Measurements from ENCODE around the gene ZC3H10. TPM values are rescaled to one million over a fixed set of nuclear protein-coding genes. Genes with fewer than 3 reads are reported as not detected.

Gene ZC3H10
- total RNA-seq, 4 donors from 2014 or later, result 2.1 to 5.6 (median 3.4) TPM

DNA sequence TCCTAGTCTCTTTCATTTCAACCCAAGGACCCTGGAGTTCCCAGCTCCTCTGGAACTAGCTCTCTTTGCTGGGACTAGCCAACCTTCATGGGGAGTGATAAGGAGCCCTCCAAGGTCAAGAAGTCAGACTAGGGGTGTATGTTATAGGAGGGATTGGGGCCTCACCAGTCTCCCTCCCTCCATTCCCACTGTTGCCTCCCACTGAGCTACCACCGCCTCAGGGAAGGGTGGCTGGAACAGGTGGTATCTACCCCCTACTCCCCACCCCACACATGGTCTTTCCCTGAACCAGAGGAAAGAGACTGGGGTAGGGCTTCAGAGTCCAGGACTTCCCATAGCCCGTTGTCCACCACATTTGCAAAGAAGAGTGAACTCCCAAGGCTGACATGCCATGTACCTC lies 35.7 kb upstream of the ZC3H10 start:
- TF ChIP-seq, protein P1, sequence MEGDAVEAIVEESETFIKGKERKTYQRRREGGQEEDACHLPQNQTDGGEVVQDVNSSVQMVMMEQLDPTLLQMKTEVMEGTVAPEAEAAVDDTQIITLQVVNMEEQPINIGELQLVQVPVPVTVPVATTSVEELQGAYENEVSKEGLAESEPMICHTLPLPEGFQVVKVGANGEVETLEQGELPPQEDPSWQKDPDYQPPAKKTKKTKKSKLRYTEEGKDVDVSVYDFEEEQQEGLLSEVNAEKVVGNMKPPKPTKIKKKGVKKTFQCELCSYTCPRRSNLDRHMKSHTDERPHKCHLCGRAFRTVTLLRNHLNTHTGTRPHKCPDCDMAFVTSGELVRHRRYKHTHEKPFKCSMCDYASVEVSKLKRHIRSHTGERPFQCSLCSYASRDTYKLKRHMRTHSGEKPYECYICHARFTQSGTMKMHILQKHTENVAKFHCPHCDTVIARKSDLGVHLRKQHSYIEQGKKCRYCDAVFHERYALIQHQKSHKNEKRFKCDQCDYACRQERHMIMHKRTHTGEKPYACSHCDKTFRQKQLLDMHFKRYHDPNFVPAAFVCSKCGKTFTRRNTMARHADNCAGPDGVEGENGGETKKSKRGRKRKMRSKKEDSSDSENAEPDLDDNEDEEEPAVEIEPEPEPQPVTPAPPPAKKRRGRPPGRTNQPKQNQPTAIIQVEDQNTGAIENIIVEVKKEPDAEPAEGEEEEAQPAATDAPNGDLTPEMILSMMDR (IDR thresholded peaks at IDR 0.05), result no peak
- TF ChIP-seq POLR2A (IDR thresholded peaks at IDR 0.05) (no peak), EP300 (IDR thresholded peaks at IDR 0.05) (no peak), POLR2AphosphoS5 (IDR thresholded peaks at IDR 0.05) (no peak)
- Histone ChIP-seq H3K27me3 (no peaks in the 10 kb centered on the region), H3K36me3 (peaks cover 4% of the 10 kb centered on the region), H3K27ac (peak overlapping the region; percentile 95), H3K4me3 (peak overlapping the region; percentile 79), H3K9me3 (no peaks in the 10 kb centered on the region), H3K4me1 (peaks cover 42% of the 10 kb centered on the region)
- no peak for DNase-seq (ENCODE audit: low spot score in 2 of 2)
- WGBS, result 95% methylated on average over 2 of the region's 2 CpGs

DNA sequence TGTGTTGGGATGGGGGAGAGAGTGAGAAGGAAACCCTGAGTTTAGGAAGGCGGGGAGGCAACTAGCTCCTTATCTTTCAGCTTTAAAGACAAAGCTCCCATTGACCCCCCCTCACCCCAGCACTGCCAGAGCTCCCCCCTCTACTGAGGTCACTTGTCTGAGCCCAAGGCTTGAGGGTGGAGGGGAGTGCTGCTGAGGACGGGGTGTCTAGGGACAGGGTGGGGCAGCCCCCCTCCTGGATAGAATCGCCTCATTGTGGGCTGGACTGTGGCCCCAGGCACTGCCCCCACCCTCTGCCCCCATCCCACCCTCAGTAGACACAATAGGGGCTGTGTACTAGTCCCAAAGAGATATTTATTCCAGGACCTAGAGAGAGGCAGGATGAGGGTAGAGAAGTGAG lies 35.1 kb upstream of the ZC3H10 start:
- no peaks in the 10 kb centered on the region for H3K27me3 ChIP-seq
- peaks cover 44% of the 10 kb centered on the region for H3K4me1 ChIP-seq
- no peak for DNase-seq (ENCODE audit: low spot score in 2 of 2)
- WGBS, result 52% methylated on average over 3 of the region's 3 CpGs
- no peaks in the 10 kb centered on the region for H3K9me3 ChIP-seq
- H3K4me3 ChIP-seq, result no peak overlapping the region
- no peak for TF ChIP-seq POLR2AphosphoS5 (IDR thresholded peaks at IDR 0.05)
- TF ChIP-seq POLR2A (IDR thresholded peaks at IDR 0.05), result no peak
- H3K36me3 ChIP-seq, result peaks cover 4% of the 10 kb centered on the region
- no peak overlapping the region for H3K27ac ChIP-seq

DNA sequence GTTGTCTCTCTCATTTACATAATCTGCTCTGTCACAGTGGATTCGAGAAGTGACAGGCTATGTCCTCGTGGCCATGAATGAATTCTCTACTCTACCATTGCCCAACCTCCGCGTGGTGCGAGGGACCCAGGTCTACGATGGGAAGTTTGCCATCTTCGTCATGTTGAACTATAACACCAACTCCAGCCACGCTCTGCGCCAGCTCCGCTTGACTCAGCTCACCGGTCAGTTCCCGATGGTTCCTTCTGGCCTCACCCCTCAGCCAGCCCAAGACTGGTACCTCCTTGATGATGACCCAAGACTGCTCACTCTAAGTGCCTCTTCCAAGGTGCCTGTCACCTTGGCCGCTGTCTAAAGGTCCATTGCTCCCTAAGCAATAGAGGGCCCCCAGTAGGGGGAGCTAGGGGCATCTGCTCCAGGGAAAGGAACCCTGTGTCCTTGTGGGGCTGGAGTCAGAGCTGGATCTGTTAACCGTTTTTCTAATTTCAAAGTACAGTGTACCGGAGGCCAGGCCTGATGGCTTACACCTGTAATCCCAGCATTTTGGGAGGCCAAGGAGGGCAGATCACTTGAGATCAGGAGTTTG lies 33.0 kb upstream of the ZC3H10 start:
- no peaks in the 10 kb centered on the region for H3K27me3 ChIP-seq
- no peak for TF ChIP-seq POLR2A (IDR thresholded peaks at IDR 0.05)
- TF ChIP-seq EP300 (IDR thresholded peaks at IDR 0.05), result no peak
- TF ChIP-seq, protein P1 (IDR thresholded peaks at IDR 0.05), result no peak
- no peak for TF ChIP-seq POLR2AphosphoS5 (IDR thresholded peaks at IDR 0.05)
- 91% methylated on average over 15 of the region's 15 CpGs for WGBS
- peaks cover 33% of the 10 kb centered on the region for H3K4me1 ChIP-seq
- H3K4me3 ChIP-seq, result no peak overlapping the region
- H3K27ac ChIP-seq, result no peak overlapping the region
- H3K9me3 ChIP-seq, result no peaks in the 10 kb centered on the region
- peaks cover 14% of the 10 kb centered on the region for H3K36me3 ChIP-seq
- no peak for DNase-seq (ENCODE audit: low spot score in 2 of 2)

DNA sequence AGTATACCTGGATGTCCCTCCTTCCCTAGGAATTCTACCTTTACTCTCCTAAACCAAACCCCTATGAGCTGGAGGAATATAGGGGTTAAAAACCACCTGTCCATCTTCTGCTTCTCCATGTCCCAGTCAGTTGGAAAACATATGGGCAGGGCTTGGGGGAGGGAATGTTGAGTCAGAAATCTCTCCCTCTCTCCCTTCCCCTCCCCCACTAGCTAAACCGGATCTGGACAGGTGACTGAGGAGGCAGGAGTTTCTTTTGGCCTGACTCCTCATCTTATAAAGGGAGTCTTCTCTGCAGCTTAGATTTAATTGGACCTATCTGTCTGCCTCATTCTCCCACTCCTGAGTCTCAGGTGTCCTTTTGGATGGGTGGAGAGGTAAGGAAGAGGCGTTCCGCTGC lies 32.0 kb upstream of the ZC3H10 start:
- Histone ChIP-seq H3K4me3 (no peak overlapping the region), H3K27me3 (no peaks in the 10 kb centered on the region), H3K27ac (peak overlapping the region; percentile 36), H3K36me3 (peaks cover 14% of the 10 kb centered on the region), H3K9me3 (no peaks in the 10 kb centered on the region), H3K4me1 (peaks cover 27% of the 10 kb centered on the region)
- WGBS, result 62% methylated on average over 3 of the region's 3 CpGs
- TF ChIP-seq EP300 (IDR thresholded peaks at IDR 0.05), result no peak
- no peak for TF ChIP-seq POLR2AphosphoS5 (IDR thresholded peaks at IDR 0.05)
- TF ChIP-seq, protein P1 (IDR thresholded peaks at IDR 0.05), result no peak
- no peak for TF ChIP-seq POLR2A (IDR thresholded peaks at IDR 0.05)
- no peak for DNase-seq (ENCODE audit: low spot score in 2 of 2)

DNA sequence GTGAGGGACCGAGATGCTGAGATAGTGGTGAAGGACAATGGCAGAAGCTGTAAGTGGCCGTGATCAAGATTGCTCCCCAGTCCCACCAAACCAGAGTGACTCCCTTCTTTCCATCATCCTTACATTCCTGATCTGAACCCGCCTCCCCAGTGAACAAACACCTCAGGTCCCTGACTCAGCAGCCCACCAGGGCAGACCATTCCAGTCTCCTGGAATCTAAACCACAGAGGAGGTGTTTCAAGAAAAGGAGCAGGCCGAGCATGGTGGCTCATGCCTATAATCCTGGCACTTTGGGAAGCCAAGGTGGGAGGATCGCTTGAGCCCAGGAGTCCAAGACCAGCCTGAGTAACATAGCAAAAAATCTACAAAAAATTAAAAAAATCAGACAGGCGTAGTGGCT lies 31.5 kb upstream of the ZC3H10 start:
- Histone ChIP-seq H3K36me3 (peaks cover 14% of the 10 kb centered on the region), H3K27ac (peak overlapping the region; percentile 36), H3K9me3 (no peaks in the 10 kb centered on the region), H3K27me3 (no peaks in the 10 kb centered on the region), H3K4me3 (no peak overlapping the region), H3K4me1 (peaks cover 23% of the 10 kb centered on the region)
- TF ChIP-seq, protein P1 (IDR thresholded peaks at IDR 0.05), result no peak
- TF ChIP-seq POLR2AphosphoS5 (IDR thresholded peaks at IDR 0.05) (no peak), POLR2A (IDR thresholded peaks at IDR 0.05) (no peak), EP300 (IDR thresholded peaks at IDR 0.05) (no peak)
- no peak for DNase-seq (ENCODE audit: low spot score in 2 of 2)
- WGBS, result 90% methylated on average over 6 of the region's 6 CpGs

DNA sequence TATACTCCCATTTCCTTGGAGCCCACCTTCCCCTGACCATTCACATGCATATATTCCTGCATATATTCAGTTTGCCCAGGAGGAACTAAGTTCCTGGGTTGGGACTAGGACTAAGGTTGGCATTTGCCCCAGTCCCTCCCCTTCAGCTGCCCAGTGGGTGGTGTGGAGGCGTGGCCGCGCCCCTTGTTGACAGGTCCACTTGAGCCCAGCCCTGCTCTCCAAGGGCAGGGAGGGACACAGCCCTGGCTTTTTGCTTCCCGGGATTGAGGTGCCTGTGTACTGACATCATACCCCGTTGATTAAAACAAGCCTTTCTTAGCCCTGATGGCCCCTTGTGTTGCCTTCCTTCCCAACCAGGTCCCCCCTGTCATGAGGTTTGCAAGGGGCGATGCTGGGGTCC lies 30.8 kb upstream of the ZC3H10 start:
- no peak for DNase-seq (ENCODE audit: low spot score in 2 of 2)
- Histone ChIP-seq H3K27me3 (no peaks in the 10 kb centered on the region), H3K36me3 (peaks cover 14% of the 10 kb centered on the region), H3K4me1 (peaks cover 18% of the 10 kb centered on the region), H3K9me3 (no peaks in the 10 kb centered on the region), H3K27ac (peak overlapping the region; percentile 36), H3K4me3 (no peak overlapping the region)
- TF ChIP-seq, protein P1 (IDR thresholded peaks at IDR 0.05), result no peak
- TF ChIP-seq POLR2AphosphoS5 (IDR thresholded peaks at IDR 0.05) (no peak), POLR2A (IDR thresholded peaks at IDR 0.05) (no peak), EP300 (IDR thresholded peaks at IDR 0.05) (no peak)
- 75% methylated on average over 6 of the region's 6 CpGs for WGBS

Measured in suprapubic skin (tissue), 4 donors.